Fibroblast of skin of back (primary cell): ENCODE results near the gene MIEN1.
"Not testable (repeated sequence)": the region's sequence is repeated elsewhere in the genome, so short reads cannot be mapped to it uniquely, and the experiment has no call there.

Experiments used
- DNase-seq: peaks from one replicate; pipeline ENCODE4 v3.0.0-alpha.2; 2013

Gene MIEN1

GRCh38 chr17:39755554-39756379 is 25.4 kb upstream of the MIEN1 start:
- DNase-seq, result peak; percentile 57

GRCh38 chr17:39754958-39755553 is 24.7 kb upstream of the MIEN1 start:
- DNase-seq, result no peak

- peak; percentile 89 for DNase-seq
Measured at GRCh38 chr17:39754161-39754957, 24.0 kb upstream of the MIEN1 start.

- peak; percentile 40 for DNase-seq
Measured at GRCh38 chr17:39753514-39754160, 23.3 kb upstream of the MIEN1 start.

- no peak for DNase-seq
Measured at GRCh38 chr17:39752241-39752881, 22.0 kb upstream of the MIEN1 start.

GRCh38 chr17:39751637-39752036 is 21.3 kb upstream of the MIEN1 start:
- no peak for DNase-seq

GRCh38 chr17:39751016-39751543 is 20.7 kb upstream of the MIEN1 start:
- DNase-seq, result no peak

GRCh38 chr17:39750131-39751015 is 20.0 kb upstream of the MIEN1 start:
- DNase-seq, result no peak

GRCh38 chr17:39748444-39749034 is 18.2 kb upstream of the MIEN1 start:
- not testable (repeated sequence) for DNase-seq

GRCh38 chr17:39747745-39748144 is 17.4 kb upstream of the MIEN1 start:
- DNase-seq, result no peak

- DNase-seq, result no peak
Measured at GRCh38 chr17:39746145-39746461, 15.8 kb upstream of the MIEN1 start.

- no peak for DNase-seq
Measured at GRCh38 chr17:39745335-39746144, 15.2 kb upstream of the MIEN1 start.

- no peak for DNase-seq
Measured at GRCh38 chr17:39744836-39745215, 14.5 kb upstream of the MIEN1 start.

GRCh38 chr17:39744075-39744835 is 13.9 kb upstream of the MIEN1 start:
- no peak for DNase-seq

GRCh38 chr17:39742856-39743436 is 12.6 kb upstream of the MIEN1 start:
- DNase-seq, result no peak

GRCh38 chr17:39742126-39742855 is 12.0 kb upstream of the MIEN1 start:
- DNase-seq, result no peak

GRCh38 chr17:39740357-39741111 is 10.2 kb upstream of the MIEN1 start:
- DNase-seq, result peak; percentile 78
